Stimulated activated CD8-positive, alpha-beta memory T cell treated with anti-CD3 and anti-CD28 coated beads, Interleukin-4, amount 100 ng/mL, for 24 hours (primary cell): ENCODE results near the gene MARVELD1.
"Not testable (repeated sequence)": the region's sequence is repeated elsewhere in the genome, so short reads cannot be mapped to it uniquely, and the experiment has no call there.

ENCODE experiments used
- DNase-seq: peaks from one replicate; pipeline ENCODE4 v3.0.0-alpha.2; 2020; ENCODE audit warnings: low read depth

Gene MARVELD1

DNA sequence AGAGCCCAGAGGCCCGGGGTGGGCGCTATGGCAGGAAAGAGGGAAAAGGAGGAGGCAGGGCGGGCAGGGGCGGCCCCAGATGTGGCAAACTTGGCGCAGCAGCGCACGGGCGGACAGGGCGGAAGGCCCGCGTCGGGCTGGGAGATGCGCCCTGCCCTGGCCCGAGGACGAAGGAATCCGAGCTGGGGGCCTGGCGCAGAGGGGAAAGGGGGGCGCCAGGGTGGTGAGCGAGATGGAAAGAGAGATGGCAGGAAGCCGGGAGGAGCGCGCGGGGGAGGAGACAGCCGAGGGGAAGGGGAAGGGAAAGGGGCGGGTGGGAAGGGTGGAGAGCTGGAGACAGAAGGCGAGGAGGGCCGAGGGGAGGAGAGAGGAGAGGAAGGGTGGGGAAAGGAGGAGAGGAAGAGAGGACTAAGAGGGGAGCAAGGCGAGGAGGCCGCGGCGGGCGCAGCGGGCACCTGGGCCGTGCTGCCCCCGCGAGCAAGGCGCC is at the start of gene MARVELD1:
Gene MARVELD1, plus strand, starts transcription at position 392 of the 487 bp plus-strand sequence. CDS start 147 bp downstream, outside the sequence.
- DNase-seq, result no peak

DNA sequence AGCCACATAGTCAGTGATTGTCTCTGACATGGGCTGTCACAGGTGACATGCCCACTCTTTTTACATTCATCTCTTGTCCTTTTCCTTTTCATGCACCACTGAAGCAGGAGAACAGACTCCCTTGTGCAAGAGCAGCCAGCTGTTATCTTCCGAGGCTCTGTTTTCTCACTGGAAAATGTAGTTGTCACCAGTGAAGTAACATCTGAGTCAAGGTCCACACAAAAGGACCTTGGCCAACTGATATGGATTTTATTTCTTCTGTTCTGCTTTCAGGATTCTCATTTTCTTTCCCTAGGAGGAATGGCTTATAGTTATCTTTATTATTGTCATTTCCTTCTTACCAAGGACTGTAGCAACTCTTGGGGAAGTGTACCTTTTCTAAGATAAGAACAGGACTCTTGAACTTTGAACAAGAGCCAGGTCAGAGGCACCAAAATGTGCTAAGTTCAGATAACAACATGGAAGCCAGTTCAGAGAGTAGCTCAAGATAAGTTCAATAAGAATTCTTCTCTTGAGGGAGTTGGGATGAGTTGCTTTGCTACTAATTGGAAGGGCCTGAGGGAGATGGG is 49.2 kb upstream of the MARVELD1 start:
- DNase-seq, result no peak

DNA sequence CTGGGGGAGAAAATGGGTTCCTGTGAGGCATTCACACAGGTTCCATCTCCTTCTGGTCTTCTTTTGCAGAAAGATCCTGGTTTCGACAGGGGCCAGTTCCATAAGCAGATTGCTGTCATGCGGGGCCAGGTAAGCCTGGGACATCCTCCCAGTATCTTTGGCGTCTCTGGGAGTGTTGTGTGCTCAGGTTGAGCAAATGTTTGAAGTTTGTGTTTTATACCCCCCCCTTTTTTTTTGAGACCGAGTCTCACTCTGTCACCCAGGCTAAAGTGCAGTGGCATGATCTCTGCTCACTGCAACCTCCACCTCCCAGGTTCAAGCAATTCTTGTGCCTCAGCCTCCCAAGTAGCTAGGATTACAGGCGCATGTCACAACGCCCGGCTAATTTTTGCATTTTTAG is 46.5 kb upstream of the MARVELD1 start:
- no peak for DNase-seq

DNA sequence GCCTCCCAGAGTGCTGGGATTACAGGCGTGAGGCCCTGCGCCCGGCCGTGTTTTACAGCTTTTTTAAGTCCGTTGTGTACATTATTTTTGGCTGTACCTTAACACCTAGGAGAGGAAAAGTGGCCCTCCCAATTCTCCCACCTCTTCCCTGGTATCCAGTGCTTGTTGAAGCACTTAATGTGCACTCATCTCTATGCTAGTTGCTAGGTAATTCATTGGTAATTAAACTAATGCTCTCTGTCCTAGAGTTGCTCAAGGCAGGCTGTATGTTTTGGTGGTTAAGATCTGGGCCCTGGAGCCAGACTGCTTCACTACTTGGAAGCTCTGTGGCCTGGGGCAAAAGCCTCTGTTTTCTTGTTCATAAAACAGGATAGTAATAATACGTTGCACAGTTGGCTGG is 46.1 kb upstream of the MARVELD1 start:
- no peak for DNase-seq

DNA sequence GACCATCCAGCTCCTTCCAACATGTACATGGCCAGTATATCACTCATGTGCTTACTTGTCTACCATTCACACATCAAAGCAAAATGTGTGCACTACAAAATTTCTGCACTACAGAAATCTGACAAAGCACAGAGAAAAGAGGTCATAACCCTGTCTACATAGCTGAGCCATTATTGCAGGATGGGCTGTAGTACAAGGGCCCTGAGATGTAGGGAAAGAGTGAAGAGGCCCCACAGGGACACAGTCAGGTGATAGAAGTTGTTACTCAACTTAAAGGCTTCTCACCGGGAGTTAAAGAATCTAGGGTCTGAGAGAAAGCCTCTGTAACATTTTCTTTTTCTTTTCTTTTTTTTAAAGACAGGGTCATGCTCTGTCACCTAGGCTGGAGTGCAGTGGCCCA is 44.0 kb upstream of the MARVELD1 start:
- no peak for DNase-seq

DNA sequence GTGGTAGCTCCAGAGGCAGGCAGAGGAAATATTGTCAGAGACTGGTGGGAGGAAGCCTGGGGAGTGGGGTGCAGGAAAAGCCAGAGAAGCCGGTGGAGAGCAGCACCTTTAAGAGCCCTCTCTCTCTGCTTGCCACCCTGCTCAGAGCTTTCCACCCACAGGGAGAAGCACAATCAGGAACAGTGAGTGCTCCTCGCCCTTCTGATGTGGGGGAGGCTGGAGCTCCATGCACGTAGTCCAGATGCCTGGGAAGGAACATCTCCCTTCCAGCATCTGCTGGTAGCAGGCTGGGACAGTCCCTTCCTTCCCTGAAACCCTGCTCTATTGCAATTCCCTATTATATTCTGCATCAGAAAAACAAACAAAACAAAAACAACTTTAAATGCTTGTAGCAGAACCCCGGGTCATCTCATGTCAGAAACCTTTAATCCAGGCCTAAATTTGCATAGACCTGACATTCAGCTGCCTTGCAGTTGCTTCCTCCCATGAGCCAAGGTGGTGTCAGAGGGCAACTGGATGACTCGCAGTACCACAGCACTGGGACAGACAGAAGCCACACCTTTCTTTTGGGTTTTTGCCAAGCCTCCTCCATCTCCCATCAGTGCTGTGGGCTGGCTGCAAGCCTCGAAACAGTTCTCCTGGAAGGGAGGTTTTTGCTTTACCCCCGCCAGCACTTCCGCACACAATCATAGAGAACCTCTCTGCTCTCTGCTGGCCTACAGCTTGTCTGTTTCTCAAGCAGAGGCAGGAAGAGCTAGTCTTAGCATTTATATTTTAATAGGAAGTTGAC is 39.6 kb upstream of the MARVELD1 start:
- DNase-seq, result no peak

DNA sequence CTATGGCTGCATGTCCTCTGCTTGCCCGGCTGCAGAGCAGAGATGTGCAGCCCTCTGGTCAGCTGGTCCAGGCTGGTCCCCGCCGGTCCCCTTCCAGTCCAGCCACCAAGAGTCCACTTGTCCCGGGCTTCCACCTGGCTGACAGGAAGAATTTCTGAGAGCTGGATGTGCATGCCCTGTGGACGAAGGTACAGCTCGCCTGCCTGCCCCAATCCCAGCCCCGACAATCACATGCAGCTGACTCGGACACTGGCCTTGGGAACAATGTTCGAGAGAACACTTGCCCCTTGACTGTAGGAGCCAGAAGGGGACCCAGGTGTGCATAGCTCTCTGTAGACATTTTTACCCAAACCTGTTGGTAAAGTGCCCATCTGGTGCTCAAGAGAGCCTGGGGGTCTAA is 38.3 kb upstream of the MARVELD1 start:
- no peak for DNase-seq

DNA sequence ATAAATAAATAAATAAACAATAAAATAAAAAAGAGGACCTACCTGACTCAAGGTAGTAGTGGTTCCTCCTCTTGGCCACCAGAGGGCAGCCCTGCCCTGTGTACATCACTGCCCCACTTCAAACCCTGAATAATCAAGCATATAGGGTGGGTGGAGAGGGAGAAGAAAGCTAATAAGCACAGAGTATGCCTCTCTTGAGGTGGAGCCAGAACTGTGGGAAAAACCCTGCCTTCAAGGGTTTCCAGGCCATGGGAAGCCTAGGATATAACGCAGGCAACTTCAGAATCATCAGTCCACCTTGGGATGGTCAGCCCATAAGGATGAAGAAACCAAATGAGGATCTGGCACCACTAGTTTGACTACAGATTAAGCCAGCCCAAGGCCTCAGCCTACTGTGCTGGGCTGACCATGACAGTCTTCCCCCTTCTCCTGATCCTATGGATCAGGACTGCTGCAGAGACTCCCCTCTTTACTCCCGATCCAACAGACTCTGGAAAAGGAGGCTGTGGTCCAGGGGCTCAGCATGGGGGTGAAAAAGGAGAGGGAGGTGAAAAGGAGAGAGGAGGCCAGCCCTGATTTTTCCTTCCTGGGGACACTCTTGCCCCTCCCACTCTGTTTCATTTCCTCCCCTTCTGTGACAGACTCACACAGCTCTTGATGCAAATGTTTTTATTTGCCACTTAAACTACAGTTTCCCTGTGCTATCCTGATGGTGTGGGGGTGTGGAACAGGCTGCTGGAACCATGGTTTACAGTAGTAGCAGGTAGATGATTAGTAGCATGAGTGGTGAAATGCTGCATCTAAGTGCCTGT is 36.6 kb upstream of the MARVELD1 start:
- DNase-seq, result peak; percentile 14

DNA sequence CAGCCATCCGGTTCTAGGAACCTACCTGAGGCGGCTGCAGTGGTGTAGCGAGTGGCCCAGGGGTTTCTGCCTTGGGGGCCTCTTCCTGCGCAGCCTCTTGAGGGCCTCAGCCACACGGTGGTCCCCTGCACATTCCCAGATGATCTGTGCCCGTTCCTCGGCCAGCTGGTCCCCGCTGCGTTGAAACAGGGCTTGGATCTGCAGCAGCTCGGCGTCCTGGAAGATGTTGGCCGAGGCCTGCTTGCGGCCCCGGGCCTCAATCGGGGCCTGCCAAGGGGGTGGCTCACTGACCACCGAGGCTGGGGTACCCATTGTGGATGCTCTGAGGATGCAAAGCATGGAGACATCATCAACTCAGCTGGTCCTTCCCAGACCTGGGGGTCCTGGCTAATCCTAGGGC is 33.9 kb upstream of the MARVELD1 start:
- no peak for DNase-seq

DNA sequence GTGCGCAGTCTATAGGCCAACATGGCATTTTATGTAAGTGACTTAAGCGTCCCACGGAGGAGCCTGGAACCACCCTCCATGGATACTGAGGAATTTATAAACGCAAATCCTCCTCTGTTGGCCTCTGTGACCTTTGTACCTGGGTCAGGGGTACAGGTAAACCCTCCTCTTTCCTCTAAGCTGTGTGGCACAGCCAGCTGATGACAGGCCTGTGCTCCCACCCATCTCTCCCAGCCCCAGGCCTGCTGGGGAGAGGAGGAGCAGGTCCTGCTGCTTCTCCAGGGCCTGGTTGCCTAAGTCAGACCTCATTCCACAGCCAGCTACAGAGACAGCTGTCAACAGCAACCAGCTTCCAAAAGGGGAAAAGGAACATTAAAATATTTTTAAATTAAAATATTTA is 31.5 kb upstream of the MARVELD1 start:
- no peak for DNase-seq

DNA sequence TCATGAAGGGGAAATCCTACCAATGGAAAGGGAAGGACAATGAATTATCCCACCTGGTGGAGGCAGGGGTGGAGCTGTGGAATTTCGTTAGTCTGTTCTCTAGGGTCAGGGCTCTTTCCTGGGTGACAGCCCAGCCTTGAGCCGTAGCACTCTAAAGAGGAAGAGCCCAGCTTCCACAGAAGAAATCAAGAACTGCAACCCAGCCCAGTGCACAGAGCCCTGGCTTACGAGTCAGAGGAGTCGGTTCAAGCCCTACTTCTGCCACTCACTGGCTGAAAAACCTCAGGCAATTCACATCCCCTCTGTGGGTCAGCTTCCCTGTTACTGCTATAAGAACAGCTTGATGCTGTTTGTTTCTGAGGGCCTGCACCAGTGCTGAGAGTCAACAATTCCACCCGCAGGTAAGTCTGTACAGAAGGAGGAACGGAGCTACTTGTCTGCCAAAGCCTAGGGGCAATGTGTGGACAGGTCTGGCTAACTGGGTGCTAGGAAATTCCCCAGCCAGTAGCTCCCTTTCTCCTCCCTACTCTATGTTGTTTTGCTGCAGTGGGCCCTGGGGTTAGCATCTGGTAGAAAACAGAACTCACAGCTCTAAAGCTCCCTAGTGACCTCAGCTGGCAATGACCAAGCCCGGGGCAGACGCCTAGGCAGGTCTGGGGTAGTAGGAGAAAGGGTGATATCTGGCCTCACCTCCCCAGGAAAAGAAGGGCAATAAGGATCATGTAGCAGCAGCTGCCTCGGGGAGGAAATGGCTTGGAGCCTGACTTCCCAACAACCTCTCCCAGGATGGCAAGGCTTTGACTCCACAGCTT is 29.8 kb upstream of the MARVELD1 start:
- no peak for DNase-seq

DNA sequence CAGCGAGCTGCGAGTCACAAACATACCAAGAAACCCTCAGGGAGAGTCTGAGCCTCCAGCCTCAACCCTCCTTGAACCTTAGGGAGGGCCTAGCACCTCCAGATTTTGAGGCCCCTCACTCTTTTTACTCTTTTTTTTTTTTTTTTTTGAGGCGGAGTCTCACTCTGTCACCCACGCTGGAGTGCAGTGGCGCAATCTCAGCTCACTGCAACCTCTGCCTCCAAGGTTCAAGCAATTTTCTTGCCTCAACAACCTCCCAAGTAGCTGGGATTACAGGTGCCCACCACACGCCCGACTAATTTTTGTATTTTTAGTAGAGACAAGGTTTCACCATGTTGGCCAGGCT is 29.2 kb upstream of the MARVELD1 start:
- DNase-seq, result not testable (repeated sequence)

DNA sequence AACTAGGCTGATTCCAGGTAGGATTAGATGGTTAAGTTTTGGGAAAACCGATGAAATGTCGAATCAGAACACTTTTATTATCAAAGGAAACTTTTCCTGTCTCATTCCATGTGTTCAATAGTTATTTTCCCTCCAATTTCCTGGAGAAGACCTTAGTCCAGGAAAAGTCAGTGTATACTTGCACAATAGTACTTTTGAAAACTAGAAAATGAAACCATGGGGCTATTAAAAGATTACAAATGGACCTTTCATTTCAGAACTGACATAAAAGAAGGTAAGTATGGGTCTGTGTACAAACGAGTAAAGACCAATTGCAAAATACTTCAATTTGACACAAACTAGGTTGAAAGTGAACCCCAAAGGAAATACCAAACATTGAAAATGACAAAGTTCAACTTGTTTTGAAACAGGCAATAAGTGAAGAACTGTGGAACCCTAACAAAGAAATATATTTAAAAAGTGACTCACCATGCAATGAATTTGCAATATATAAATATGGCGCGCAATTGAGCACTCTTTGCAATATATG is 28.6 kb upstream of the MARVELD1 start:
- no peak for DNase-seq

DNA sequence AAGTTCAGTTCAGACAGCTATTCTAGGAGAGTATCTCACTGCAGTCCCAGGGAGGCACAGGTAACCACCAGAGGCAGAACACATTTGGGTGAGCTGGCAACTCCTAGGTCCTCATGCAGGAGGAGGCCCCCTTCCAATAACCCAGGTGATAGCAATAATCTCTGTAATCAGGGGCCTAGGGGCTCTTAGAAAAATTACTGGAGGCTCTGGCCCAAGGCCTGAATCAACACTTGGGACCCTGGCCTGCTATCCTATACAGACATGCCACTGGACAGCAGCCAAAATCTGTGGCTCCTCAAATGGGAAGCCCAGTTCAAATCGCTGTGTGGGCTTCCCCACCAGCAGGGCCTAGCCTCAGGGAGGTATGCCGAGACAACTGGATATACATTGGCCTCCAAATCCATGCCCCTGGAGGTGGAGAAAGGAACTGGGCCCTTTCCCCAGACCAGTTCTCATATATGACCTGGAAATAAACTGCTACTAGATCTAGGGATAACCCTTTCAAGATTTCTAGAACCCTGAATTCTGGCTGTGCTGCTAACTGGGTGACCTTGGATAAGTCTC is 28.1 kb upstream of the MARVELD1 start:
- DNase-seq, result no peak

DNA sequence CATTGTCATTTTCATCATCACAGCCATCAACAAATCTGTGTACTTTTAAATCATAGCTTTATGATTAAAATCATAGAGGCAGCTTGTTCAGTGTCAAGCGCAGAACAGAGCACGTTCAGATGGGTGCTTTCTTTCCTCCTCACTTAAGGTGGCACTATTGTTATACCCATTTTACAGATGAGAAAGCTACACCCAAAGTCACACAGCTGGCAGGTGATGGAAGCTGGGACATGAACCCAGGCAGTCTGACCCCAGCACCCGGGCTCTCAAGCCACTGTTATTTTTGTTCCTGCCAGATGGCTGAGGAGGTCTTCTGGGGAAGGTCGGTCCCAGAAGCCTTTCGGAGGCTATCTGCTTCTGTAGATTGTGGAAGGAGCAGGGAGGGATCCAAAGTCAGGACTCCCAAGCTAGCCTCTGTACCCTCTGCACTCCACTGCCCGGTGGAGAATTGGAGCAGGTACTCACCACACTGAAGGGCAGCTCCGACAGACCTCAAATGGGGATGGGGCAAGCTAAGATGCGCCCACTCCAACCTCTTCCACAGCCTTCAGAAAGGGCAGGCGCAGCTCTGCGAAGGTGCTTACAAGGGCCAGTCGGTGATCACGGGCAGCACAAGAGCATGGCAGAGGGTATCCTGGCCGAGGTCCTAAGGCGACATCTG is 27.1 kb upstream of the MARVELD1 start:
- no peak for DNase-seq

DNA sequence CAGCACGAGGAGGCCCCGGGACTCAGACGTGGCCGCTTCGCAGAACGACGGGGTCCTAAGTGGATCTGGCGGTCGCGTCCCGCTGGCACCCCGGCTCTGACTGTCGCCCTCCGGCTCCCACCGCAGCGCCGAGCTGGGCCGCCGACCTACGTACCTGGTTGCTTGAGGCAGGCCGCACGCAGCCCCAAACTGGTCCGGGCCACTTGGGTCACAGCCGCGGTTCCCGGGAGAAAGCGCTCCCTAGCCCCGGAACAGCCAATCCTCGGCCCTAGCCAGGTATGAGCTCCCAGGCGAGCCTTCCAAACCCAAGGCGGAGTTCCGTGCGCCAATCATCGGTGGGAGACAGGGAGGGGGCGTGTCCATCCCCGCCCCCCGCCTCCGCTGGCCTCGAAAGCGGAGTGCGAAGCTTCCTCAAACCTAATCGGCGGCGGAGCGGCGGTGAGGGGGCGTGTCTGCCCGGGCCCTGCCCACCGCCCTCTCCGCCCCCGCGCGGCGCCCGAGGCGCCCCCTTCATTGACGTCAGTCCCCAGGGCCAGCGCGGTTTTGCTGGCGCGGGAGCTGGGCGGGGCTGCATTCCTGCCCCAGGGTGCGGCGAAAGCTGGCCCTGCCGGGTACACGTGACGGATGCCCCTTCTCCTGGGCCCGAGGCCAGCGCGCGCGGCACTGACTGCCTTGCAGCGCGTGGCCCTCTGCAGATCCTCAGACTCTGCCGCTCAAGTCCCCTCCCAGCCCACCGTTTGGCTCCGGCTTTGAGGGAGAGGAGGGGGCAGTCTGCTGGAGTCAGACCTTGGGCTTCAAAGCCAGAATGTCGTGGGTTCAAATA is 26.4 kb upstream of the MARVELD1 start, which contains the start of gene AVPI1:
Gene AVPI1, minus strand, starts transcription at position 280 of the 823 bp plus-strand sequence. CDS start 7,336 bp downstream, outside the sequence.
- peak; percentile 93 for DNase-seq

DNA sequence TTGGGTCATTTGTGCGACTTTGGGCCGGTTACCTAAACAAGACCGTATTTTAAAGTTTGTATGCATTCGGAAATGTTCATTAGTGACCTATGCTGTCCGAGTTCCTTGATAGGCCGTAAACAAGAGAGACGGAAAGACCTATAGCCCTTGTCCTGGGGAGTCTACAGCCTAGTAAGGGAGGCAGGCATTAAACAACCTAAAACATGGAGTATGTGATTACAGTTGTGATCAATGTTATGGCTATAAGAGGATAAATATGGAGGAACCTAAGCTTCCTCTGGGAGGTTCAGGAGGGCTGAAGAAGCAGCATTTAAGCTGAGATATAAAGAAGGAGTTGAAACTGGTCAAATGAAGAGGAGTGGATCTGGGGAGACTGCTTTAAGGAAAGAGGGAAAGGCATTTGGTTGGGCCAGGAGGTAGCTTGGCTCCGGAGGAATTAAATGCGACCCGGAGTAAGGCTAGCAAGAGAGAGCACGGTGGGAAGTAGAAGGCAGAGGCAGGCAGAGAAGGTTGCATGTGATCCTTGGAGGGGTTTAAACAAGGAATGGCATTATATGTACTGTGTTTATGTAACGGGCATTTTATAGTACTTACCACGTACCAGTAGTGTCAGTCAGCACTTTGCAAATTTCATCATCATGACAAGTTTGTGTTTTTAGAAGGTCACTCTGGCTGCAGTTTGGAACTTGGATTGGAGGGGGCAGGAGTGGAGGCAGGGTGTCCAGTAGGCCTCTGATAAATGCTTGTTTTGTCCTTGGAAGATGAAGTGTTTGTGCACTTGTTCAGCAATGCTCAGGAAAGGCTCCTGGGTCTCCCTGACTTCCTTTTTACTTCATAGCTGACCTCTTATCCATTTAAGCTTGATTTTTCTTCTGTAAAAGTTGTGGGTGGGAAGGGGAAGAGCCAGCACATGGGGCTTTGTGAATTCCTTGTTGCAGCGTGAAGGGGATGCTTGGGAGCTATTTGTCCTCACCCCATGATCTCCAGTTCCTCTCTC is 25.4 kb upstream of the MARVELD1 start:
- no peak for DNase-seq

DNA sequence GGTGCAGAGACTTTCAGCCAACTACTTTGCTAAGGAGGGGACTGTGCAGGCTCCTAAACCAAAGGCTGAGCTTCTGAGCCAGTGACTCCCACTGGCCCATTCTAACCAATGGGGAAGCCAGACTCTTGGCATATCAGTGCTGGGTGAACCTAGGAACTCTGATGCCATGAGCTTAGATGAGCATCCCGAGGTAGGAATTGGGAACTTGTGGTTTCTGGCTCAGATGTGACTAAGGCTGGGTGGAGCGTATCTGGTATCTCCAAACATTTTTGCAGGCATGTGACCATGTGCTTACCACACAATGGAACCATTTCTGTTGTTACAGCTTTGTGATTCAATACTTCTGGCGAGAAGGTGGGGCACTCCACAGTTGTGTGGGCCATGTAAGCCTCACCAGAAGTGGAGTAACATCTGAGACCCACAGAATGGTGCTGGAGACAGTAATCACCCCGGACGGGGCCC is 23.9 kb upstream of the MARVELD1 start:
- DNase-seq, result no peak
